ENCODE data around the gene ZIM2. TPM values are rescaled to one million over a fixed set of nuclear protein-coding genes. Genes with fewer than 3 reads are reported as not detected.

ZIM2 gene
- 5.7 TPM for total RNA-seq
- polyA plus RNA-seq = 0.18 TPM

GRCh38 chr19:56840451-56841192 lies at the start of gene ZIM2, which contains the start of gene PEG3:
ZIM2 (minus strand) TSS chr19:56840726; CDS start chr19:56824277, 16,449 bp downstream.
PEG3 (minus strand) TSS chr19:56840726; CDS start chr19:56824655, 16,071 bp downstream.
- DNase-seq (ENCODE audit: extremely low spot score) = peak; percentile 36
- Histone ChIP-seq H3K27ac (ENCODE audit: low read depth) (no peak within 1 kb of the TSS), H3K4me1 (ENCODE audit: insufficient read depth) (no peaks in the 10 kb centered on the region), H3K4me3 (ENCODE audit: low read depth, low read length) (peak within 1 kb of the TSS; percentile 40), H3K36me3 (ENCODE audit: insufficient read depth) (no peaks in the 10 kb centered on the region)
- 50% methylated on average over 49 of the region's 49 CpGs for WGBS

- no peak overlapping the region for H3K4me3 ChIP-seq (ENCODE audit: low read depth, low read length)
- H3K4me1 ChIP-seq (ENCODE audit: insufficient read depth) = no peaks in the 10 kb centered on the region
- no peaks in the 10 kb centered on the region for H3K36me3 ChIP-seq (ENCODE audit: insufficient read depth)
- no peak overlapping the region for H3K27ac ChIP-seq (ENCODE audit: low read depth)
- 47% methylated on average over 14 of the region's 14 CpGs for WGBS
- DNase-seq (ENCODE audit: extremely low spot score) = no peak
Measured at GRCh38 chr19:56885173-56885985, 44.9 kb upstream of the ZIM2 start.

- WGBS = 68% methylated on average over 5 of the region's 5 CpGs
- DNase-seq (ENCODE audit: extremely low spot score) = no peak
Measured at GRCh38 chr19:56884441-56884840, 43.9 kb upstream of the ZIM2 start.

GRCh38 chr19:56880592-56881190 lies 40.2 kb upstream of the ZIM2 start:
- WGBS = 91% methylated on average over 5 of the region's 5 CpGs
- no peak overlapping the region for H3K4me3 ChIP-seq (ENCODE audit: low read depth, low read length)
- H3K27ac ChIP-seq (ENCODE audit: low read depth) = no peak overlapping the region
- H3K36me3 ChIP-seq (ENCODE audit: insufficient read depth) = no peaks in the 10 kb centered on the region
- H3K4me1 ChIP-seq (ENCODE audit: insufficient read depth) = no peaks in the 10 kb centered on the region
- DNase-seq (ENCODE audit: extremely low spot score) = no peak

More at GRCh38 chr19:56884441-56884840, 43.9 kb upstream of the ZIM2 start:
- Histone ChIP-seq H3K4me1 (ENCODE audit: insufficient read depth) (no peaks in the 10 kb centered on the region), H3K27ac (ENCODE audit: low read depth) (no peak overlapping the region), H3K4me3 (ENCODE audit: low read depth, low read length) (no peak overlapping the region), H3K36me3 (ENCODE audit: insufficient read depth) (no peaks in the 10 kb centered on the region)

GRCh38 chr19:56877069-56877715 lies 36.7 kb upstream of the ZIM2 start:
- 68% methylated on average over 19 of the region's 19 CpGs for WGBS
- Histone ChIP-seq H3K4me1 (ENCODE audit: insufficient read depth) (no peaks in the 10 kb centered on the region), H3K4me3 (ENCODE audit: low read depth, low read length) (no peak overlapping the region), H3K27ac (ENCODE audit: low read depth) (no peak overlapping the region), H3K36me3 (ENCODE audit: insufficient read depth) (no peaks in the 10 kb centered on the region)
- no peak for DNase-seq (ENCODE audit: extremely low spot score)

- WGBS = 63% methylated on average over 3 of the region's 3 CpGs
- Histone ChIP-seq H3K36me3 (ENCODE audit: insufficient read depth) (no peaks in the 10 kb centered on the region), H3K4me1 (ENCODE audit: insufficient read depth) (no peaks in the 10 kb centered on the region), H3K4me3 (ENCODE audit: low read depth, low read length) (no peak overlapping the region), H3K27ac (ENCODE audit: low read depth) (no peak overlapping the region)
- no peak for DNase-seq (ENCODE audit: extremely low spot score)
Measured at GRCh38 chr19:56875717-56876116, 35.2 kb upstream of the ZIM2 start.

GRCh38 chr19:56874530-56874929 lies 34.0 kb upstream of the ZIM2 start:
- Histone ChIP-seq H3K36me3 (ENCODE audit: insufficient read depth) (no peaks in the 10 kb centered on the region), H3K4me1 (ENCODE audit: insufficient read depth) (no peaks in the 10 kb centered on the region), H3K4me3 (ENCODE audit: low read depth, low read length) (no peak overlapping the region), H3K27ac (ENCODE audit: low read depth) (no peak overlapping the region)
- 92% methylated on average over 4 of the region's 4 CpGs for WGBS
- no peak for DNase-seq (ENCODE audit: extremely low spot score)

- 70% methylated on average over 5 of the region's 5 CpGs for whole genome bisulfite sequencing
- no peak for DNase-seq (ENCODE audit: extremely low spot score)
Measured at GRCh38 chr19:56873493-56873892, 33.0 kb upstream of the ZIM2 start.

GRCh38 chr19:56869886-56870285 lies 29.4 kb upstream of the ZIM2 start:
- Histone ChIP-seq H3K27ac (ENCODE audit: low read depth) (no peak overlapping the region), H3K36me3 (ENCODE audit: insufficient read depth) (no peaks in the 10 kb centered on the region), H3K4me3 (ENCODE audit: low read depth, low read length) (no peak overlapping the region), H3K4me1 (ENCODE audit: insufficient read depth) (no peaks in the 10 kb centered on the region)
- 90% methylated on average over 8 of the region's 8 CpGs for WGBS
- no peak for DNase-seq (ENCODE audit: extremely low spot score)

More at GRCh38 chr19:56873493-56873892, 33.0 kb upstream of the ZIM2 start:
- Histone ChIP-seq H3K4me3 (ENCODE audit: low read depth, low read length) (no peak overlapping the region), H3K36me3 (ENCODE audit: insufficient read depth) (no peaks in the 10 kb centered on the region), H3K4me1 (ENCODE audit: insufficient read depth) (no peaks in the 10 kb centered on the region), H3K27ac (ENCODE audit: low read depth) (no peak overlapping the region)

- 96% methylated on average over 1 of the region's 1 CpG for WGBS
- DNase-seq (ENCODE audit: extremely low spot score) = no peak
- Histone ChIP-seq H3K36me3 (ENCODE audit: insufficient read depth) (no peaks in the 10 kb centered on the region), H3K4me3 (ENCODE audit: low read depth, low read length) (no peak overlapping the region), H3K27ac (ENCODE audit: low read depth) (no peak overlapping the region), H3K4me1 (ENCODE audit: insufficient read depth) (no peaks in the 10 kb centered on the region)
Measured at GRCh38 chr19:56868446-56868845, 27.9 kb upstream of the ZIM2 start.

- WGBS = 17% methylated on average over 2 of the region's 2 CpGs
- Histone ChIP-seq H3K36me3 (ENCODE audit: insufficient read depth) (no peaks in the 10 kb centered on the region), H3K27ac (ENCODE audit: low read depth) (no peak overlapping the region), H3K4me1 (ENCODE audit: insufficient read depth) (no peaks in the 10 kb centered on the region), H3K4me3 (ENCODE audit: low read depth, low read length) (no peak overlapping the region)
- DNase-seq (ENCODE audit: extremely low spot score) = peak; percentile 51
Measured at GRCh38 chr19:56866538-56866937, 26.0 kb upstream of the ZIM2 start.

- no peak overlapping the region for H3K4me3 ChIP-seq (ENCODE audit: low read depth, low read length)
- H3K27ac ChIP-seq (ENCODE audit: low read depth) = no peak overlapping the region
- 69% methylated on average over 50 of the region's 50 CpGs for WGBS
- DNase-seq (ENCODE audit: extremely low spot score) = no peak
- H3K4me1 ChIP-seq (ENCODE audit: insufficient read depth) = no peaks in the 10 kb centered on the region
- no peaks in the 10 kb centered on the region for H3K36me3 ChIP-seq (ENCODE audit: insufficient read depth)
Measured at GRCh38 chr19:56864443-56865125, 24.1 kb upstream of the ZIM2 start.

GRCh38 chr19:56862741-56863140 lies 22.2 kb upstream of the ZIM2 start:
- 89% methylated on average over 4 of the region's 4 CpGs for WGBS
- DNase-seq (ENCODE audit: extremely low spot score) = no peak
- no peaks in the 10 kb centered on the region for H3K4me1 ChIP-seq (ENCODE audit: insufficient read depth)
- H3K27ac ChIP-seq (ENCODE audit: low read depth) = no peak overlapping the region
- no peak overlapping the region for H3K4me3 ChIP-seq (ENCODE audit: low read depth, low read length)
- no peaks in the 10 kb centered on the region for H3K36me3 ChIP-seq (ENCODE audit: insufficient read depth)

All from urinary bladder (tissue), 4 donors.